ENCODE data around the gene MAGI2.

The MAGI2 gene

DNA sequence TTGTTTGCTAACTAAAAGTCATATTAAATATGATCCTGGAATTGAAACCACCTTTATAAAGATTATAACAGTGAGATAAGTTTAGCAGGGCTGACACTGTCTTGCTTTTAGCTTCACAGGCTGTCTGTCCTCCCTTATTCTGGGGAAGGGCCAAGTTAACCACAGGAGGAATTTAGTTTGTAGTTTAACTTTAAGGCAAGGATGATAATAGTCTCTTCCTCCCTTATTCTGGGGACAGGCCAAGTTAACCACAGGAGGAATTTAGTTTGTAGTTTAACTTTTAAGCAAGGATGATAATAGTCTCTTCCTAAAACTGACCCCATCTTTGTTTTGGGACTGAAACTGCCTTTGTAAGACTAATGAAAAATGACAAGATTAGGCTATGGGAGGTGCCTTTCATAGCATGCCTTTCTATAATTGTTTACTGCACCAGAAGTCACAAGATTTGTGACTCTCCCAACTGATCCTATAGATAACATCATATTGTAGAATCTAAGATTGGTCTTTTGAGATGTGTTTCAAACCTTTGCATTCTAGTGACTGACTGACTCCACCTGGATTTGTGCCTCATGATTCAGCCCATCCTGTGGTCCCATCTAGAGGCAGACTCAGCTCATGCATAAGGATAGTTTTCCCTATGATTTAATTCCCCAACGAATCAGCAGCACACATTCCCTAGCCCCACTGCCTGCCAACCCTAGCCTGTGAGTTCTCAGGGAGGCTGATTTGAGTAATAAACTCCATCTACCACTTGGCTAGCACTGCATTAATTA, 212.0 kb downstream of the MAGI2 start:
- DNase-seq = no peak

DNA sequence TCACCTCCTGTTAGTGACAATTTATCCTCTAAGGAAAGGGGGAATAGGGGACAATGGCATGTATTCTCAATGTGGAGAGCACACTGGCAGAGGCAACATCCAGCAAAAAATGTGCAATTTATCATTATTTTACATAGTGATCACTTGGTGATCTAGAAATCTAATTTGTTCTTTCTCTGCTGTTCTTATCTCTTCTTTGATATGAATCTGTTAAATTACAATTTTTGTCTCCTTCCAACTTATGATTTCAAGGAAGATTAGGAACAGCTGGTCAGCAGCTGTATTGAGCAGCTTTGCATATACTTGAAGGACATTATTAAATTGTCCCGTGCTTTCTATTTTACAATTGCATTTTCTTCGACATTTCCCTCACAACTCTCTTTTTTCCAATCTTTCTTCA, 213.1 kb downstream of the MAGI2 start:
- DNase-seq = no peak

DNA sequence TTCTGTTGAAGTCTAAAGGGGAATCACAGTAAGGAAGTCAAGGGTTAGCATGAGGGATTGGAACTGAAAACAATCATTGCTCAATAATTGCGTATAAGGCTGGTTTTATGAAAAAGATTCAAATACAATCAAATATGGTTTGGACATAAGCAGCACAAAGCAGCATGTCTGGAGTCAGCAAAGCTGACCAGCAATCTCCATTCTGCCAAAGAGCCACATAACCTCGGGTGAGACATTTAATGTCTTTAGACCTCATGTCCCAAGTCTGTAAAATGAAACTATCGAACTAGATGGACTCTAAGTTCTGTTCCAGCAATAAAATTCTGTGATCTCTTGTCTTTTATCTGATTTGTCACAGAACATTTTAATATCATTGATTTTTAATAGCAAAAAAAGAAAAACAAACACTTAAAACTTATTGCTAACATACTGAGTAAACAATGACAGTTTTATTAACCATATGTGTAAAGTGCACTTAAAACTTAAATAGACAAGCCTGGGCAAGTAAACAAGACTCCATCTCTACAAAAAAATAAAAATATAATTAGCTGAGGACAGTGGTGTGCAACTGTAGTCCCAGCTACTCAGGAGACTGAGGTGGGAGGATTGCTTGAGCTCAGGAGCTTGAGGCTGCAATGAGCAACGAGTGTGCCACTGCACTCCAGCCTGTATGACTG, 217.0 kb downstream of the MAGI2 start:
- DNase-seq = no peak

DNA sequence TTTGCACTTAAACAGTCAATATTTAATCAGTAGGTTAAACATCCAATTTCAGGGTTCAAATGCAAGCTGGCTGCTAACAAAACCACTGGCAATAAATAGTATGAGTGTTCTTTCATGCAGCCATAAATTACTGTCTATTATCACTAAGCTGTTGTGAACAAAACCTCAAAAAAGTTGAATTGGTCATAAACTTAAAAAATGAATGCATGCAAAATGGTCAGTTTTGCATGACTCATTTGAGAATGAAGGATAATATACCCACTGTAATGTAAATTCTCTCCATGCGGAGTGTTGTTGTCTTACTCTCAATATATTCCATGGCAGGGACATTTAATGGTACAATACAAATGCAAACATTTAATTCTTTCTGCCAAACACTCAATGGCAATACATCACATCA, 226.4 kb downstream of the MAGI2 start:
- DNase-seq = no peak

DNA sequence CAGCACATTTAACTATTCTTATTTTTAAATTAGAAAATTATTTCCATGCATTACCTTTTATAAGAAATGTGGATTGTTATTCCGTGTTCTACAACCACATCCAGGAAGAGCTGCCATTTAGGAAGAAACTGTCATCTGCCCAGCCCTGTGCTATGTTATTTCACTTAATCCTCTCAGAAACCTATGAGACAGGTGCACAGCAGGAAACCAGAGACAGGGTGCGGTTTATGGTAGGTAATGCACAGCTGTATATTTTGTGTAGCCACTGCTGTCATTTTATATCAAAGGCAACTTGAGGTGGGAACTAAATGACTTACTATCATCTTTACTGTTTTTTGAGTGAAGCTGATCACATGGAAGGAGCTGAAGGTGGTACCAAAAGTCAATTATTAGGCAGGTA, 232.3 kb downstream of the MAGI2 start:
- no peak for DNase-seq

DNA sequence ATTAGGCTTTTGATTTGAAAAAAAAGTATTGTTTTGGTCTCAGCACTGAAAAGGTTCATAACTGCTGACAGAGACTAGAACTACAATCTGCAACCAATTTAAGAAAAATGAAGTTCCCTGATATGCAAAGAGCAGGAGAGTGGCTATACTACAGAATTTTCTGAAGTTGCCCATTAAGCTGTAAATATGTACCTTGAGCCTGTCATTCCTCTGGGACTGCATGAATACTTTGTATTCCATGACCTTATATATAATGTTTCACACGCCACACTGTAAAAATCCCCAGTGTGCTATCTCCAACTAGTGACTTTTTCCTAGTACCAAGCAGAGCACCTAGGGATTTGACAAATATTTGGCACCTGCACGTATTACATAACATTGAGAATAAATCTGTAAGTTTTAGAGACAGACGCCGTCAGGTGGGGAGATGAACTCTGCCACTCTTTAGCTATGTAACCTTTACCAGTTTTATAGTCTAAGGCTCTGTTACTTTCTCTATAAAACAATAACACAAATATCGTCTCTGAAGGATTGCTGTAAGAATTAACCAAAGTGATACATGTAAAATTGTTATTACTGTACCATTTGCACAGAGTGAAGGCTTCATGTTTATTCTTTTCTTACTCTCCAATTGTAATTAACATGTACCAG, 235.4 kb downstream of the MAGI2 start:
- no peak for DNase-seq

DNA sequence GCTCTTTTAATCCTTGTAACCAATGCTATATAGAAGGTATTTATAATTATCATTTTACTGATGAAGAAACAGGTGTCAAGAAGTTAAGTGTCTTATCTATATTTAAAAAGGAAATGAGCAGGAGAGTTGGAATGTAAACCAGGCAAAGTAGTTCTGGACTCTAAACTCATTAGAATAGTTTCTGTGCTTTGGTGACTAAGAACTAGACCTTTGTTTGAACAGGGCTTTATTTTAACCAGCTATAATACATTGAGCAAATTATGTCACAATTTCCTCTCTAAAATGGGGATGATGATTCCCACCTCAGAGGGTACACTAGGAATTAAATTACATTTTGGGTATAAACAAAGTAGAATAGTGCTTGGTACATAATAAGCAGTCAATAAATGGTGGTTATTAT, 236.0 kb downstream of the MAGI2 start:
- DNase-seq = no peak

DNA sequence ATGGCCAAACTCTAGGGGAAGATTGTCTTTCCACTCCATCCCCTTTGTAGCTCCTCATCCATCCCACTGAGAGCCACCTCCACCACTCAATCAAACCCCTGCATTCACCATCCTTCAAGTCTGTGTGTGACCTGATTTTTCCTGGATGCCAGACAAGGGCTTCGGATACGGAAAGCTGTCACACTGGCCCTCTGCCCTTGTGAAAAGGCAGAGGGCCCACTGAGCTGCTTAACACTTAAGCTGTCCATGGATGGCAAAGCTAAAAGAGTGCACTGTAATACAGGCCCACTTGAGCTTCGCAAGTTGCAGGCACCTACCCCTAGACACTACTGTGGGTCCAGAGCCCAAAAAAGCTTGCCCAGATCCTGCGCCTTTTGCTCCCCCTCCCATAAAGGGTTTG, 237.2 kb downstream of the MAGI2 start:
- no peak for DNase-seq

DNA sequence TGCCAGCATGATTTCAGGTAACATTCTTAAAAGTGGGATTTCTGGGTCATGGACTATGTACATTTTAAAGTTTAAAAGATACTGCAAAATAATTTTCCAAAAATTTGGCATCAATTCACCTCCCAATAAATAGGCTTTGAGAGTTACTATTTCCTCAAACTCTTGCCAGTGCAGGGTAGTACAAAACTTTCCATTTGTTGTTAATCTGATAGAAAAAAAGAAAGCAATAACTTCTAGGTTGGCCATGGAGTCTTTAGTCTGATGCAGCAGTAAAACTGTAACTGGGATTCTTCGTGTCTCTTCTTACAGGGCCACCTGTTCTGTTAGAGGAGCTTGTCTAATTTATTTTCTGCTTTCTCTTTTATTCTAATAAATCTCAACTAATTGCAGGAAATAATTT, 241.1 kb downstream of the MAGI2 start:
- DNase-seq = no peak

DNA sequence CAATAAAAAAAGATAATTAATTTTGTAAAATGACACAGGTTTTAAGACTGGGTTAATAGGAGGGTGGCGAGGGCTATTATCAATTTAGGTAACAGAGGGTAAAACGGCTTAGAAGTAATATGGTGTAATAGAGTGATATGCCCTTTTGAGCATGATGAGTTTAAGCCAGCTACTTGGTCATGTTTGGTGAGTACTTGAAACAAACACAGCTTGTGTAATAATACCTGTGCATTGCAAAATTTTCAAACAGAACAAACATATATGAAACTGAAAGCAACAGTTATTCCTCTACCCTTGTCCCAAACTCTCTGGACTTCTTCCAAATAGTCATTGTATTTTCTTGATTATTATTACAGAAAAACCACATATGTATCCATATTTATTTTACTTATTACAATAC, 241.7 kb downstream of the MAGI2 start:
- DNase-seq = no peak

DNA sequence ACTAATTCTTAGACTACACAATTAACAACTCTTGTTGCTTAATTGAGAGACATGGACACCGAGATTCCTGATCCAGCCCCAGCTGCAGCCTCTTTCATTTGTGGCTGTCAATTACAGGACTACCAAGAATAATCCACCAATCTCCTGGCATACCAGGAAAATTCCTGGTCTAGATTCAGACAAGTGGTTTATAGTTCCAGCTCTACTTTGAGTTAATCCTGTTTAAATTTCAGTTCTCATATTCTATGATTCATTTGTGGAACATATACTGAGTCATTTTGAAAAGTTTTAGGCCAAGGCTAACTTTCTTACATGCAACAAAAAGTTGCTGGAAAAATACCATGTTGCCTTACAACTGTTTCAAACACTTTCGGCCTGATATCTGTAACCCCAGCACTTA, 253.5 kb downstream of the MAGI2 start:
- no peak for DNase-seq

DNA sequence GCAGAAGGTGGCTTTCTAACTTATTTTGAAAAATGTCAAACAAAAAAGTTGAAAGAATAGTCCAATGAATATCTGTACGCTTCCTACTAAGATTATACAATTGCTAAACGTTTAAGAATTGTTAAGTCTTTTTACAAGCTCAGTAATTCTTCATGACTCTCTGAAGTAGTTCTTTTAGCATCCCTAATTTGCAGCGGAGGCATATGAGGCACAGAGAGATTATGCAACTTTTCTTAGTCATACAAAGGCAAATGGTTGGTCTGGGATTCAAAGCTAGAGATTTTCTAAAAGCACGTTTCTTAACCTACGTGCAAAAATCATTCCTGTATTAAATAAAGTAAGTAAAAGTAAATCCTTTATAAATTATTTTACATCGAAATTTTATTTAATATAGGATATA, 254.2 kb downstream of the MAGI2 start:
- no peak for DNase-seq

DNA sequence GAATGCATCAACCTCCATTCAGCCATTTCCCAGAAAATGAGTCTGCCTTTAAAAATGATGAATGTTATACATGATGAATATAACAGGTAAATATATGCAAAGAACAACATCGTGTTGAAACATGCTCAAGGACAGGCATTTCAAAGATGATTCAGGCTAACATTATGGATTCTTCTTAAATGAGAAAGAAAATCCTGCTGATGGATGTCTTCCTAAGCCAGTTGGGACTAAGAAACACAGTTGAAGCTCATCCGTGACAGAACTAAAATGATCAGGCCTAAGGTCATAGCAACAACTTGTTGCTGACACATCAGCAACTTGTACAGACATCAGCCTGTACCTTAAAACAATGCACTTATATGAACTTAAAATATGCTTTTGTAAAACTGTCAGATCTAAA, 267.9 kb downstream of the MAGI2 start:
- no peak for DNase-seq

DNA sequence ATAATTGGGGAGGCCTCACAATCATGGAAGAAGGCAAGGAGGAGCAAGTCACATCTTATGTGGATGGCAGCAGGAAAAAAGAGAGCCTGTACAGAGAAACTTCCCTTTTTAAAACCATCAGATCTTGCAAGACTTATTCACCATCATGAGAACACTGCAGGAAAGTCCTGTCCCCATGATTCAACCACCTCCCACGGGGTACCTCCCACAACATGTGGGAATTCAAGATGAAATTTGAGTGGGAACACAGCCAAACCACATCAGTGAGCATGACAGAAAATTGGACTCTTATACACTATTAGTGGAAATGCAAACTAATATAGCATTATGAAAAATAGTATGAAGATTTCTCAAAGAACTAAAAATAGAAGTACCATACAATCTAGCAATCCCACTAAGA, 271.2 kb downstream of the MAGI2 start:
- no peak for DNase-seq

DNA sequence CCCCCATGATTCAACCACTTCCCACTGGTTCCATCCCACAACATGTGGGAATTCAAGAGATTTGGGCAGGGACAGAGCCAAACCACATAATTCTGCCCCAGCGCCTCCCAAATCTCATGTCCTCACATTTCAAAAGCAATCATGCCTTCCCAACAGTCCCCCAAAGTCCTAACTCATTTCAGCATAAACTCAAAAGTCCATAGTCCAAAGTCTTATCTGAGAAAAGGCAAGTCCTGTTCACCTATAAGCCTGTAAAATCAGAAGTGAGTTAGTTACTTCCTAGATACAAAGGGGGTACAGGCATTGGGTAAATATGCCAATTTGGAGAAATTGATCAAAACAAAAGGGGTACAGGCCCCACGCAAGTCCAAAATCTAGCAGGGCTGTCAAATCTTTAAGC, 272.9 kb downstream of the MAGI2 start:
- DNase-seq = no peak

DNA sequence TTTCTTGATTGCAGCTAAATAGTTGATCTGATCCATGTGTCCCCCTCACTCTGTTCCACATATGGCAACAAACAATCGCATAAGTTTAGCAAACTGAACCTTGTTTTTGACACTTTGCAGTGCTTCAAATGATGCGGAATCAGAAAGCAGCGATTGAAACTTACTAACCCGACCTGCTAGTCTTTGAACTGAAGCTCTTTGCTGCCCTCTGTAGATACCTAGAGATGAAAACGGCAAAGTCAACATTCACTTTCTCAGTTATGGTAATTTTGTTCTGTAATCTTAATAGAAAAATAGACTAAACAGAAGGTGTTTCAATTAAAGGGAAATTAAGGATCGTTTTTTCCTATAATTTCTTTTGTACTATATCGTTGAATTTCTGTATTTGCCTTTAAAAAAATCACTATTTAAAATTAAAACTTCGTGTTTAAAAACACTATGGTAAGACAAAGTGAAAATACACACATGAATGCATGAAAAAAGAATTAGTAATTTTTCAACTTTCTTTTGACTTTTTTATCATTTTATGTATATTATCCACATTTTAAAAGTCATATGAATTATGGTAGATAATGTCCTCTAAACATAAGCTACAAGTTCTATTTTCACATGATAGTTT, 276.5 kb downstream of the MAGI2 start:
- DNase-seq = no peak

DNA sequence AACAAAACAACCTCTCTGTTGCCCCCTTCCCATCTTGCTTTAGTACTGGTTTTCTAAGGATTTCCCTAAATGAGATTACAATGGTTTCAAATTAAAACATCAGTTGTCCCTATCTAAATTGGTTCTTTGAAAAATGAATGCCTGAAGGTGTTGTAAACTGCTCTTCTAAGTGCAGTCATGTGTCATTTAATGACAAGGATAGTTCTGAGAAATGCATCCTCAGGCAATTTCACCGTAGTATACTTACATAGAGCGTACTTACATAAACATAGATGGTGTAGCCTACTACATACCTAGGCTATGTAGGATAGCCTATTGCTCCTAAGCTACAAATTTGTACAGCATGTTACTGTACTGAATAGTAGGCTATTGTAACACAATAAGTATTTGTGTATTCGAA, 278.1 kb downstream of the MAGI2 start:
- DNase-seq = no peak

DNA sequence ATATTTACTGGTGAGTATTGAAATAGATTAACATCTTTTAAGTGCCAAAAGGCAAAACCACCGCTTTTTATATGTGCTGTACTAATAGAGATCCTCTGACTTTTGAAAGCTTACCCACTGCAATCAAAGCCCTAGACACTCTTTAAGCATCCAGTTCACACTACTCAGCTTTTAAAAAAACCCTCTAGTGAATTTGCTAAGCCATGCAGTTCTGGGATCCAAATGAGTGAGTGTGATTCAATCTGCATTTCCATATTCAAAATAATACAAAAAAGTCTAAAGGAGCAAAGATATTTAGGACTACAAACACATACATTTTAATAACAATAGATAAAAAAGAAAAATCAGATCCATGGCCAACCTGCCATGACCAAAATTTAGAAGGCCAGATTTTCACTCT, 288.2 kb downstream of the MAGI2 start:
- DNase-seq = no peak

DNA sequence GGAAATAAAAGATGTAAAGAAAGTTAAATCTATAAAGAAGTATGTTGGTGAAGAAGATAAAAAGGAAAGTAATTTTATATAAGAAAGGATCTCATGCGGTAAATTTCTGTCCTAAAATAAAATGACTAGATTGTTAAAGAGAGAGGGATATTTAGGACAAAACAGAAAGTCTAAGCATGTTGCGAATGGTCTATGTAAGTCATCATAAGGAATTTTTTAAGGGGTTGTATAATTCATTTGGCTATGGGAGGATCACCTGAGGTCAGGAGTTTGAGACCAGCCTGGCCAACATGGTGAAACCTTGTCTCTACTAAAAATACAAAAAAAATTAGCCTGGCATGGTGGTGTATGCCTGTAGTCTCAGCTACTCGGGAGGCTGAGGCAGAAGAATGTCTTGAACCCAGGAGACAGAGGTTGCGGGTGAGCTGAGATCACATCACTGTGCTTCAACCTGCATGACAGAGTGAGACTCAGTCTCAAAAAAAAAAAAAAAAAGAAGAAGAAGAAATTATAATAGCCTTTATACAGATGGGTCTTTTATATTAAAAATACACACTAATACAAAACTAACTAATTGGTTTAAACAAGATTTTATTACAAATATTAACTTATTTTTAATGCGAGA, 294.3 kb downstream of the MAGI2 start:
- DNase-seq = no peak

DNA sequence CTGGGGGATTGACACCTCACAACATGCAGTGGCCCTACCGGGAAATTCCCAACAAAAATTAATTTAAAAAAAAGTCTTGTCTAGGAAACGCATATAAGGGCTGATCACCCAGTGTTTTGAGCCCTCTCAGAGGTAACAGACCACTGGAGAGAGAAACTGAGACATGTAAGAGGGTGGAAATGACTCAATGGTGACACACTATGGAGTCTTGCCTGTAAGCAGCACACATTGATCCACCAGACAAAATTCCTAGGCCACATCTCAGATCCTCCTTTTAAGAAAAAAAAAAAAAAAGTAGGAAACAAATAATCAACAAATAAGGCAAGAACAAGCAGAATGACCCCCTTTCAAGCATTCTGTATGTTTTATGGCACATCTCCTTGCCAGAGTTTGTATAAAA, 296.2 kb downstream of the MAGI2 start:
- DNase-seq = no peak

DNA sequence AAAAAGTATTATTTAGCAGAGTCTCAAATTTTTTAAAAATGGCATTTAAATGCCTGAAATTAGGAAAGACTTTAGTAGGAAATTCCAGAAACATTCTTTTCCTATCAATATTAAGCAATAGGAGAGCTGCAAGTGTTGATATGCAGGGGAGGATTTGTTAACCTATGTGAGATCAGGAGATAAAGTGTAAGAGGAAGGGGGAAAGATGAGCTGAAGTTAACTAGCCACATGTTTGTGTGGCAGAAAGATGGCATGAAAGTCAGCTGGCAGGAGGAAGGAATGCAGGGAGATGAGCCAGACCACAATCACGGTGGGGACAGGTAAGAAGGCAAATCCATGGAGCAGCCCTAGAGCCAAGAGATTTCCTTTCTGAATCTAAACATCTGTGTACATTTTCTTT, 303.6 kb downstream of the MAGI2 start:
- DNase-seq = no peak

DNA sequence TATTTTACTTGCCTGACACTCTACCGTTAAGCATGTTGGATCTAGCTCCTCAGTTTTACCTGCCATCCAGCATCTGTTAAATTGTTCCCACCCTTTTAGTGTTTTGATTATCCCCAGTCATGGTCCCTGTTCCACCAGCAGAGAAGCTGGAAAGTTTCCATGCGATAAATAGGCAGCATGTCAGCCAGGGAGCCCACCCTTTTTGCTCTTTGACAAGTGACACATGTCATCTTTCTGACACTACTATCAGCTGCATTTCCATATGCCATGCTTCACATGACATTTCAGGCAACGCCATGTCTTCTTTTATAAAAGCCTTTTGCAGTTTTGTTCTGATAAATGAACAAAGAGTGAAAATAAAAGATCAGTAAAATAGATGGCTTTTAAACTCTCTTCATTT, 310.8 kb downstream of the MAGI2 start:
- no peak for DNase-seq

DNA sequence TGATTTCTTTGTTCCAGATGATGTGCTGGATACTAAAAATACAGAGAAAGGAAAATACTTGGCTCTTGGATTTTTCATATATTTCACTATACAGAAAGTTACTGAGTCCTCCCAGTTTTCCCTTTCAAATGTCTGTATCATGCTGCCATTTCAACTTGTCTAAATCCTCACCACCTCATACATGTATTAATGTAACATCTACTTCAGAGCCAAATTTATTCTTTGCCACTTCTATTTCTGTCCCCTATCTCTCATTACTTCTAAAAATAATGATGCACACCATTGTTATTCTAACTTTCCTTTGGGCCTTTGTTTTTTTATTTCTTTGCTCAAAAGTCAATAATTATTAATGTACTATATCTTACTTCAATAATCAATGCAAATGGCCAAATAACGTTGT, 312.2 kb downstream of the MAGI2 start:
- DNase-seq = no peak

Measured in central memory CD4-positive, alpha-beta T cell (primary cell).